ENCODE data around the gene HERPUD2. TPM values are rescaled to one million over a fixed set of nuclear protein-coding genes. Genes with fewer than 3 reads are reported as not detected.
"Not testable (repeated sequence)": the region's sequence is repeated elsewhere in the genome, so short reads cannot be mapped to it uniquely, and the experiment has no call there.

HERPUD2 gene
- polyA plus RNA-seq, 4 donors = 28.0 to 39.3 (median 37.9) TPM

DNA sequence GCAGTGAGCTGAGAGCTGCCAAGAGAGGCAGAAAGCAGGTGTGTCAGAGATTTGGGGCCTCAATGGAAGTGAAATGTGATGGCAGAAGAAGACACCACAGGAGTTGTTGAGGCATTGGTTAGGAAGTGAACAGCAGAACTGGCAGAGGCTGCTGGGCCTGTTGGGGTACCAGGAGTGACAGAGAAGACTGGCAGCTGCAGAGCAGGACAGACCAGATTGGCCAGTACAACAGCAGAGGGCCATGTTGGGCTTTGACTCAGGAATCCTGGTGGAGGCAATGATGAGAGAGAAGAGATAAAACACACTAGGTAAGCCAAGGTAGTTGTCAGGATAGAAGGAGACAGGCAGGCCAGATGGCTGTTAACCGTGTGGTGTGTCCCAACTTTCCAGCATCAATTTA is 19.9 kb upstream of the HERPUD2 start:
- DNase-seq (ENCODE audit: low read depth in 4 of 4, low spot score in 2 of 4) = no peak

DNA sequence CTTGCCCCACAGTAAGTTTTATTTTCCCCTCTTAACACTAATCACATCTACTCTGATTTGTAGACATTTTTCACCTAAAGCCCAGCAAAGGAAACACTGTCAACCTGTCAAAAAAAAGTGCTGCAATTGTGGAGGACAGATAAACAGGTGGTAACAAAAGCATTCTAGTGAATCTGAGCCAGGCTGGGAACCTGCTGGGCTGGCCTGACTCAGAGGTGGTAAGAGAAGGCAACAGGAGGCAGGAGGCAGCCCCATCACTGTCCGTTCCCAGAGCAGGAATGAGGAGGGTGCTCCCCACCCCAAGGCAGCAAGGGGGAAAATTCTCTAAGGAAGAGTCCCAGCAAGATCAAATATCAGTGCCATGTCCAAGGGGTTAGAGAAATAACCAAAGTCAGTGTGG is 19.5 kb upstream of the HERPUD2 start:
- no peak for DNase-seq (ENCODE audit: low read depth in 4 of 4, low spot score in 2 of 4)

DNA sequence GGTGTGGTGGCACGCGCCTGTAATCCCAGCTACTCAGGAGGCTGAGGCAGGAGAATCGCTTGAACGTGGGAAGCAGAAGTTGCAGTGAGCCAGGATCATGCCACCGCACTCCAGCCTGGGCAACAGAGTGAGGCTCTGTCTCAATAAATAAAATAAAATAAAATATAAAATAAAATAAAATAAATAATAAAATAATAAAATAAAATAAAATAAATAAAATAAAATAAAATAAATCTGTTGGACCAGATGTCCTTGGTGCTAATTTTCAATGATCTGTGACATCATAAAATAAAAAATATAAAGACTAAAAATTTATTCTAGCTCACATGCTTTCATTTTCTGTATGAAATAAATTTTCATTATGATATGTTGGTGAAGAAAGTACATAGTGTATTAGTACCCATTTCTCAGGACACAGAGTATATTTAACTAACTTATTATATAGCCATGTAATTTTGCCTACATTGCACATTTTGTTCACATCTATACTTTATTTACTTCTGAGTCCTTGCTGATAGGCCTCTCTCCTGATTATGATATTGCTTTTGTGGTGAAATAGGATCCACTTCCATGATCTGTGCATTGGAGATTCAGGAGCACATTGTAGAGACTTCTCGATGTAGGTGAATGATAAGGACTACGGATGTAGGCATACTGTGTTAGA is 17.8 kb upstream of the HERPUD2 start:
- no peak for DNase-seq (ENCODE audit: low read depth in 4 of 4, low spot score in 2 of 4)

DNA sequence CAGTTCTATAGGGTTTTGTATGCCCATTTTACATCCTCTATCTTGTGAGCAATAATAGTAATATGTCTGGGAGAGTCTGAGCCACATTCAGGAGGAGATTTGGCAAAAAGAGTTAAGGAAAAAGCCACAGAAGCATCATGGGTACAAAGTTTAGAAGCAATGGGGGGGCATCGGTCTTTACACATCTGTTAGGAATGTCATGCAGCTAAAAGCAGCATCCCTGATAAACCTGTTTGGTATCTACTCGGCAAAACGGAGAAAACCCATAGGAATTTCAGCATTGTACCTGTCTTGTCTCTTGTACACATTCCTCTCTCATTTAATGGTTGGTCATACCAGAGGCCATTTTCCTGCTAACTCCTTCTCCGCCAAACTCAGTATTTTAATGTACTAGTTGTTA is 12.5 kb upstream of the HERPUD2 start:
- no peak for DNase-seq (ENCODE audit: low read depth in 4 of 4, low spot score in 2 of 4)

DNA sequence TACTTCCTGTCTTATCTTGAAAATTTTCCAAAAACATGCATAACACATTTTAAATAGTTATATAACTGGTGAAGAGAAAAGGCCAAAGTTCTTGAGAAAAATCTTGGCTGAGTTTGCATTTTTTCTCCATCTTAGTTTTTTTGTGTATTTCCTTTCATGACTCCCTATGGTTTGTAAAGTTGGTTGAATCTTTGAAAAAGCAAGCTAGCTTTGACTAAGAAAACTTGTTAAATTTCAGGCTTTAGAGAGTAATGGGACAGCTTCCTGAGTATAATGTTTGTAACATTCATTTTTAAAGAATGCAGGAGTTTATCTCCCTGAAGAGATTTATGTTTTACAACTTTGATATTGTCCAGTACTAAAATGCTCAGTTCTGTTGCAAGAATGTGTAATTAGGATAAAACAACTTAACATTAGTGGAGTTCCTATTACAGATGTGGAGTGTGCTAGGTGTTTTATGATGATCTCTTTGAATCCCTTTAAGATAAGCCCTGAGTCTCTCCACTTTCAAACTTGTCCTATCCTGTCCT is 11.1 kb upstream of the HERPUD2 start:
- DNase-seq (ENCODE audit: low read depth in 4 of 4, low spot score in 2 of 4) = no peak

DNA sequence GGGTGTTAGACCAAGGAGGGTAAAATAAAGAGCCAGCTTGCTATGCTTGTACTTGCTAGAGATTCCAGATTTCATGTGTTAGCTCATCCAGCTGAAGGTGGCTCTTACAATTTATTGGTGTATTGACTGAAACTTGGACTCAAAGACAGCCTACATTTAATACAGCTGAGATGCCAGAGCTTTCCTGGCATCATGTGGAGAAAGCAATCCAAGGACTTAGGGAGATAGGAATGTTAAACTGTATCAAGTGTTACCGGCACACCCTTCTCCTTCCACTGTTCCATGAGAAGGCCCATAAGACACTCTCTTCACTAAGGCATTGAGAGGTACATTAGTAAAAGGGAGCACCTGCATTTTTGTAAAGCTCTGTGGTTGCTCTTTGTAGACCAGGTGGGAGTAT is 9.3 kb upstream of the HERPUD2 start:
- DNase-seq (ENCODE audit: low read depth in 4 of 4, low spot score in 2 of 4) = no peak

DNA sequence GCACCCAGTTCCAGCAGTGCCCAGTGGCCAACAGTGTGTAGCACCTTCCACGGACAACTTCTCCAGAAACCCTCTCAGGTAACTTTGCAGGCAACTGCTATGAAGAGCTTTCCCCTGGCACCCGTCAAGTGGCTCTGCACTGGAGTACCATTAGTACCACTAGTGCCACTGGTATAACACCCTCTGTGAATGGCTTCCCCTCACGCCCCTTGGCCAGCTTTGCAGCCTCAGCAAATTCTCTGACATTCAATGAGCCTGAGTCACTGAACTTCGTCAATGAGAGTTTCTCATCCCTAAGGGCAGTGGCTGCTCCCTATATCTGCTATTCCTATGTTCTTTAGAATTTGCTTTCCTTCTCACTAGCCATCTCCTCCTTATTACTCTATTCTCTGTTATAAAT is 7.6 kb upstream of the HERPUD2 start:
- no peak for DNase-seq (ENCODE audit: low read depth in 4 of 4, low spot score in 2 of 4)

DNA sequence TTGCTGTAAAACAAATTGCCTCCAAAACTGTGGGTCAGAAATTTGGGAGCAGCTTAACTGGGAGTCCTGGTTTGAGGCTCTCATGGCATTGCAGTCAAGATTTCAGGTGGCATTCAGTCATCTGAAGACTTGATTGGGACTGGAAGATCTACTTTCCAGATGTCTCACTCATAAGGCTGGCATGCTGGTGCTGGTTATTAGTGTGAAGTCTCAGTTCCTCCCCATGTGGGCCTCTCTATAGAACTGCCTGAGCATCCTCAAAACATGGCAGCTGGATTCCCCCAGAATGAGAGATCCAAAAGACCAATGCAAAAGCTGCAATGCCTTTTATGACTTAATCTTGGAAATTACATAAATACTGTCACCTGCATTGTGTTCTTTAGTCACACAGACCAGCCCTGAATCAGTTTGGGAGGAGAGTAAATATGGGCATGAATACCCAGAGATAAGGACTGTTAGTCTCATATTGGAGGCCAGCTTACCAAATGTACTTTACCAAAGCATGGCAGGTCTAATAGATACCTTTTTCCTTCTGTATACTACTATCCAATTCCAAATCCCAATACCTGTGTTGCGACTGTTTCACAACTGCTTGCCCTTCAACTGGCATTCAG is 6.5 kb upstream of the HERPUD2 start:
- DNase-seq (ENCODE audit: low read depth in 4 of 4, low spot score in 2 of 4) = no peak

DNA sequence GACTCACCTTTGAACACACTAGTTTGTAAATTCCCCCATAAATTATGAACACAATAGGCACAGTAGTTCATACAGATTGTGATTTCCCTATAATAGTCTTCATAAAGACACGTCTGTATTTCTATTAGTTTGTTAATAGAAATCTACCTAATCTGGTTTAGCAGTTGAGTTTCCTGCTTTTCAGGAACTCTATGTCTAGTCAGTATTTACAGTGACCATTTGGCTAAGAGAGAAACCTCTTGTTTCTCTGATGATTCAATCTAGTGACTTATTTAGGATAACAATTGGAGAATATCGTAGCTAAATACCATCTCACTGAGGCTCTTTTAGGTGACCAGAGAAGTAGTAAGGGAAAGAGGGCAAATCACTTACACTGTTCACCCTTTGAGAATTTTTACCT is 5.9 kb upstream of the HERPUD2 start:
- DNase-seq (ENCODE audit: low read depth in 4 of 4, low spot score in 2 of 4) = no peak

DNA sequence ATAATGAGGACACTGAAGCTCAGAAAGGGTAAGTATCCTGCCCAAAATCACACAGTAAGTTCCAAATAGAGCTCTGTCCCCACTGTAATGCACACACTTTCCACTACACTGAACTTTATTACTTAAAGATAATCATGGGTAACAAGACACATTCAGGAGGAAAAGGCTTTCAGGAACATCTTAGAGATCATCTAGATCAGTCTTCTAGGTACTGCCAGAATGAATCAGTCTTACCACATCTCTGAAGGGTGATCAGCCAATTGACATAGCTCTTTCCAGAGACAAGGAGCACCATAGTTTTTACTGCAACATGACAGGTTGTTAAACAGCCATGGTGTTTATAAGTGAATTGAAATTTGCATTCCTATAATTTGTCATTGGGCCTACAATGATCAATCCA is 5.4 kb upstream of the HERPUD2 start:
- DNase-seq (ENCODE audit: low read depth in 4 of 4, low spot score in 2 of 4) = no peak

DNA sequence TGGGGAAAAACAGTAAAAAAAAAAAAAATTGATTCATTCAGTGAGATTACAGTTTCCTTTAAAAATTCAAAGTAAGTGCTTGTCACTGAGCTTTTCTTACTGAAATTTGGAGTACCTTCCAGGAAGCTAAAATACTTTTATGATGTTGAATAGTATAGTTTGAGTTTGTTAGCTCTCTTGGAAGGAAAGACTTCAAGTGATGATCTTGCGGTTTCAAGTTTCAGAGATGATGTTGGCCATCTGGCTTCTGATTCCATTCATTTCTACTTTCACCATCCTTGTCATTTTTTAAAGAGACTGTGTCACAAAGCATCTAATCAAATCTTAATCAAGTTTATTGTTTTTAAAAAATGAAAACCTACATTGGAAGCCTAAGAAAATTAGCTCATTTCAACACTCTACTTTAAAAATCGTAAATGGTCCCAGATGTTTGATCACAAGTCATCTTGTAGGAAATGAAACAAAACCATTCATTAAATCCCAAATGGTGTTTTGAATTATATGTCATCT is 4.9 kb upstream of the HERPUD2 start:
- DNase-seq (ENCODE audit: low read depth in 4 of 4, low spot score in 2 of 4) = no peak

DNA sequence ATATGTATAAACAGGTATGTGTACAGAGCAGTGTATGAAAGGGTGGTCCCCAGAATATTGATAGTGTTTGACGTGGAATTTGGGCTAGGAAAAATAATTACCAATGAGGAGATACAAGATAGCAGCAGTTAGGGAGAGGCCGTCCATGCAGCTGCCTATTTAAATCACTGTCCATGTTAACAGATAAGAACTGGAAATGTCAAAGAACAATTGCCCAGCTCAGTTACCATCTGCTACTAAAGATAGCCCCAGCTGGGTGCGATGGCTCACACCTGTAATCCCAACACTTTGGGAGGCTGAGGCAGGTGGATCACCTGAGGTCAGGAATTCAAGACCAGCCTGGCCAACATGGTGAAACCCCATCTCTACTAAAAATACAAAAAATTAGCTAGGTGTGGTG is 3.4 kb upstream of the HERPUD2 start:
- not testable (repeated sequence) for DNase-seq (ENCODE audit: low read depth in 4 of 4, low spot score in 2 of 4)

DNA sequence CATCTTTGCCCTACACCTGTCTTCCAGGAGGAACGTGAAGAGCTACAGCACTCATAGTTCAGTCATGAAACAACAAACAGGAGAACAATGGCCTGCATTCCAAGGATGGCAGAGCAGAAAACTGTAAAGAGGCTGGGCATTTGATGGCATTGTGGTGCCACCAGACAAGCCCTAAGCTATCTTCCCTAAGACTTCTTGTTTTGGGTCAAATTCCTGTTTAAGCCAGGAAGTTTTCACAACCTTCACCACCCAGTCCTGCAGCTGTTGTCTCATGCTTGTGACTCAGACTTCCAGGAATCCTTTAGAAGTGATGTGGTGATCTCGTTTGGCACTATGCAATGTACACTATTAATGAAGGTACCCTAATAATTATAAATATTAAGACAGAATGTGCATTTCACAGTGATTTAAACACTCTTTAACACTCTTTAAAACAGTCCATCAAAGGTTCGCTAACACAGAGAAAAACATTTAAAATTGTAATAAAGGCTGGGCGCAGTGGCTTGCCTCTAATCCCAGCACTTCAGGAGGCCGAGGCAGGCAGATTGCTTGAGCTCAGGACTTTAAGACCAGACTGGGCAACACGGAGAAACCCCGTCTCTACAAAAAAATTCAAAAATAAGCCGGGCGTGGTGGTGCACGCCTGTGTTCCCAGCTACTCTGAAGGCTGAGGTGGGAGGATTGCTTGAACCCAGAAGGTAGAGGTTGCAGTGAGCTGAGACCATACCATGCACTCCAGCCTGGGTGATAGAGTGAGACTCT is 2.7 kb upstream of the HERPUD2 start:
- no peak for DNase-seq (ENCODE audit: low read depth in 4 of 4, low spot score in 2 of 4)

DNA sequence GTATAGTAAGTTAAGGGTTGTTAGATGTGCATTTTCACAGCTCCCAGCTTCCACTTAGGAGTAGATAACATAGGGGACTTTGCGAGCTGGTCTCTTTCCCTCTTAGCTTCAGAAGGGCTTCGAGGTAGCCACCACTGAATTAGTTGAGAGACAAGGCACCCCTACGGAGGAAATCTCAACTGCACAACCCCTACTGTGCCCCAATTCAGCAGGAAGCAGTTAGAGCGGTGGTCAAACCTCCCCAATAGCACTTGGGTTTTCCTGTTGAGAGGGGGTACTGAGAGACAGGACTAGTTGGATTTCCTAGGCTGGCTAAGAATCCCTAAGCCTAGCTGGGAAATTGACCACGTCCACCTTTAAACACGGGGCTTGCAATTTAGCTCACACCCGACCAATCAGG is 1.1 kb upstream of the HERPUD2 start:
- no peak for DNase-seq (ENCODE audit: low read depth in 4 of 4, low spot score in 2 of 4)

DNA sequence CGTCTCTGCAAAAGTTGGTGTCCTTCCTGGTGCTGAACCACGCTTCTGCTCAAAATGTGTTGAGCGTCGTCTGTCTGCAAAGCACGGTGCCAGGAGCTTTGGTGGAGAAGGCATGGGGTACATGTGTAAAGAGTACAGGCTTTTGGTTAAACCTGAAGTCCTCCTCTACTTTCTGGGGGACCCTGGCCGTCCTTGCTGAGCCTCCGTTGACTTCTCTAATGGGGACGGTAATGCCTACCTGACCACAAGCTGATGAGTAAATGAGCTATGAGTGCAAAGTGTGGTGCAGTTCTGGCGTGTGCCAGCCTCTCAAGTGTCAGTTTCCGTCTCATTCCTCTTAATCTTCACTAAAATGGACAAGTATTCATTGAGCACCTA is 527 bp upstream of the HERPUD2 start:
- DNase-seq (ENCODE audit: low read depth in 4 of 4, low spot score in 2 of 4) = no peak

DNA sequence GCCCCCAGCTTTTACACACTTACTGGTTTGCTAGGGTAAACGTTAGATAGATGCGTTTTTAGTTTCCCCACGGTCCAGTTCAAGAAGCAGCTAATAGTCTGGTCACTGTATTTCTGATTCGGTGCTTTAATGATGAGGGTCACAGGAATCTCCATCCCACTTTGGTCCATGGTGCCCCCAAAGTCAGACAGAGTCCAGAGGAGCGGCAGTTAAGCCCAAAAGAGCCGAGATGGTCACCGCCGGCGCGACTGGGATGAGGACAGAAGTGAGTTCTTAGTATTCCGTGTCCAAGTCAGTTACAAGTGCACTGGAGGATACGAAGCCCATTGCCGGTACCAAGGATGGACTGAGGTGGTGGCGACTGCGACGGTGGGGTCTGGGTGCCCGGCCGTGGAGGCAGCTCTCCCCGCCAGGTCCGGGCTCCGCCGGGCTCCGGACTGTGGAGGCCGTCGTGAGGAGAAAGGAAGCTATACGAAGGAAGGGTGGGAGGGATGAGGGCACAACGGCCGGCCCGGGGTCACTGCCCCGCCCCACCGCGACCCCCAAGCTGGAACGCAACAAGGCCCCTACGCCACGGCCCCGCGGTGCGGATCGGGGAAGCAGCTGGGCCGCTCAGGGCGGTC is 663 bp downstream of the HERPUD2 start:
- peak in 1 of 4 donors; percentile 28 for DNase-seq (ENCODE audit: low read depth in 4 of 4, low spot score in 2 of 4)

DNA sequence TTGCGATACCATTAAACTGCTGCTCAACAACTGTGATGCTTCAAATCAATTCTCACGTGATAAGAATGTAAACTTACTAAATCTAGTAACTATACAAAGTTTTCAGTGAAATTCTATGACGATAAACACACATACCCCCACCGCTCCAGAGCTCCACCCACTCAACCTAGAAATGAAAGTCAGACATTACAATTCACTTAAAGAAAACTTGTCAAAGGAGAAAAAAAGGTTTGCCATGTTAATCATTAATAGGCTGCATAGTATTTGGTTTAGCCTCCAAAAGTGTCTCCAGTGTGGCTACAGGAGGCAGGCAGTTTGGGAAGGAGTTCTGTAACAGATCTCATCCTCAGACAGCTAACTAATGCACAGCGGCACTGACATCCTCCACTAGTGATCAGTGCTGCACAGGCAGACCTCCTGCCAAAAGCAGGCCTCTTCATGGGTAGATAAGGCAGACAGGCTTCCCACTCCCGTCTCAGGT is 3.1 kb downstream of the HERPUD2 start:
- no peak for DNase-seq (ENCODE audit: low read depth in 4 of 4, low spot score in 2 of 4)

DNA sequence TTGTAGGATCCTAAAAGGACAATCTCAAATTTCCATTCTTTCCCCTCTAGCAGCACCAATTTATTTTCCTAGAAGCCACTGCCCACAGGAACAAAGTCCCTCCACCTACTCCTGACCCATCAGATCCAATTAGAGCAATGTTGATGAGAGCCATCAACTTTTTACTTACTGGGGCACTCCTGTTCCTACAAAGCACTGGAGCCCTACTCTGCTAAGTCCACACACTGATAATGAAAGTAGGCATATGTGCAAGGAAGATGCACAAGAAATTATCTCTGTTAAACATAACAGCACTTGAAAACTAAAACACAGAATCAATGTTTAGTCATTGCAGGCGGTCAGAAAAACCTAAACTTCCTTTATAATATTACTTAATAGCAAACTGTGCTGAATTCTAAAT is 3.6 kb downstream of the HERPUD2 start:
- DNase-seq (ENCODE audit: low read depth in 4 of 4, low spot score in 2 of 4) = no peak

DNA sequence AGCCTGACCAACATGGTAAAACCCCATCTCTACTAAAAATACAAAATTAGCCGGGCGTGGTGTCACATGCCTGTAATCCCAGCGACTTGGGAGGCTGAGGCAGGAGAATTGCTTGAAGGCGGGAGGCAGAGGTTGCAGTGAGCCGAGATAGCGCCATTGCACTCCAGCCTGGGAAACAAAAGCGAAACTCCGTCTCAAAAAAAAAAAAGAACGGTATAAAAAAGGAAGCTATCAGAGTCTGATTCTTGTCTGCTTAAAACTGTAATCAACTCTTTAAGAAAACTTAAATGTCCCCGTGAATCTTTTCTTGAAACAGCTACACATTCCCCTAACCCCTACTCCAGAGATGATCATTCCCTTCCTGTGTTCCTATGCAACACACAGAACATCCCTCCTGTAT is 4.3 kb downstream of the HERPUD2 start:
- DNase-seq (ENCODE audit: low read depth in 4 of 4, low spot score in 2 of 4) = not testable (repeated sequence)

DNA sequence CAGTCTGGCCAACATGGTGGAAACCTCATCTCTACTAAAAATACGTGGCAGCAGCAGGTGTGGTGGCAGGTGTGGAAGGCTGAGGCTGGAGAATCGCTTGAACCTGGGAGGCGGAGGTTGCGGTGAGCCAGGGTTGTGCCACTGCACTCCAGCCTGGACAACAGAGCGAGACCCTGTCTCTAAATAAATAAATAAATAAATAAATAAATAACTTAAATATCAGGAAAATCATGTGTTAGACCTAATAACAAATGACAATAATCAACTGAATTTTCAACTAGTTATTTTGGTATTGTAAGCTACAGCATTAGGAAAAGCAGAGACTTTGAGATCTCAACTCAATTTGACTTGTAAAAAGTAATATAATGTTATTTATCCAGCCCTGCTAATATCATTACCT is 9.2 kb downstream of the HERPUD2 start:
- DNase-seq (ENCODE audit: low read depth in 4 of 4, low spot score in 2 of 4) = no peak
